Stomach smooth muscle (tissue), 2 donors: Measurements from ENCODE around the gene ACOT8.
"Not testable (repeated sequence)": the region's sequence is repeated elsewhere in the genome, so short reads cannot be mapped to it uniquely, and the experiment has no call there.

Experiments
- H3K27ac ChIP-seq: one replicate; pipeline ENCODE4 v1.7.0; 2013; ENCODE audit warnings: mild to moderate bottlenecking, low read length, inconsistent platforms
- H3K27me3 ChIP-seq, 2 donors: one replicate each; pipeline ENCODE4 v1.7.0; 2013; ENCODE audit warnings: low read length in 2 of 2; ENCODE audit not compliant: insufficient read depth in 2 of 2, control insufficient read depth in 1 of 2
- H3K36me3 ChIP-seq, 2 donors: one replicate each; pipeline ENCODE4 v1.7.0; 2013; ENCODE audit warnings: low read length in 2 of 2; ENCODE audit not compliant: control insufficient read depth in 2 of 2, insufficient read depth in 2 of 2
- H3K4me1 ChIP-seq: one replicate; pipeline ENCODE4 v1.7.0; 2013; ENCODE audit warnings: low read length; ENCODE audit not compliant: control insufficient read depth, insufficient read depth
- H3K4me3 ChIP-seq, 2 donors: one replicate each; pipeline ENCODE4 v1.7.0; 2013; ENCODE audit warnings: low read length in 2 of 2
- H3K9ac ChIP-seq, 2 donors: one replicate each; pipeline ENCODE4 v1.7.0; 2013; ENCODE audit warnings: low read length in 2 of 2, mild to moderate bottlenecking in 1 of 2
- H3K9me3 ChIP-seq, 2 donors: one replicate each; pipeline ENCODE4 v1.7.0; 2013; ENCODE audit warnings: low read length in 2 of 2; ENCODE audit not compliant: control insufficient read depth in 2 of 2
- donor health status: healthy.
- donor health status: Pancreatic carcinoma.

Gene ACOT8

DNA sequence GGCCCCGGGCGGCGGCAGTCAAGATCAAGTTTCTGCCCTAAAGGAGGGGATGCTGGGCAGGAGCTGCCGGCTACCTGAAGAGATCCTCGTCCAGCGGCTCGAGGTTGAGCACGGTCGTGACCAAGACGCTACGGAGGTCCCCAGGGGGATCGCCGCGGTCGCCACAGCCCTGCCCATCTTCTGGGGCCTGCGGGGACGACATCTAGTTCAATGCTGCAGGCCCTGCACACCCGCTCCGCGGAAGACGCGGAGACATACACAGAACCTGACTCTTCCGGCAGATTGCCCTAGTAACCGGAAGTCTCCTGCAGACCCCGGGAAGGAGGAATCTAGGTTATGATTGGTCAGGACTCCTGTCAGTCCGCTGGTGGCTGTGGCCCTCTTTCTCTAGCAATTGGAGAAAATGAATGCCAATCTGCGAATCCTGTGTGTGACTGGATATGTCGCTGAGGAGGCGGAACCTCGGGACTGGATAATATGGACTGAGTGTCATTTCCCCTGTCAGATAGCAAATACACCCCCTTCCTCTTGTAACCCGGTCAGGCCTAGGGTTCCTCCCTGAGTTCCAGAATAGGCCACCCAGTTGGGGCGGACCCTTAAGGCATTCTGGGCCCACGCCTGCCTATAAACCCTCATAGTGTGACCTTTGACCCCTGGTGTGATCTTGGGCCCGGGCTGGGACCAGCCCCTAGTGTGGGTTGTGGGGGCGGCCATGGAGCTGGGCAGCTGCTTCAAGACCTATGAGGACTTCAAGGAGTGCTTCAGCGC lies at the start of gene ACOT8, which contains the start of gene ZSWIM3:
TSS of gene ACOT8 (minus strand) at position 279 of the 768 bp plus-strand sequence. CDS start at position 202, 77 bp downstream.
TSS of gene ZSWIM3 (plus strand) at position 501 of the 768 bp plus-strand sequence. CDS start at position 713, 212 bp downstream.
- Histone ChIP-seq H3K36me3 (peaks cover 0 to 3% of the 10 kb centered on the region in 2 donors), H3K27me3 (no peaks in the 10 kb centered on the region), H3K9ac (peak within 1 kb of the TSS; percentile 84 to 87), H3K27ac (peak within 1 kb of the TSS; percentile 73), H3K4me1 (peaks cover 30% of the 10 kb centered on the region), H3K4me3 (peak within 1 kb of the TSS; percentile 91 to 95), H3K9me3 (no peaks in the 10 kb centered on the region)

DNA sequence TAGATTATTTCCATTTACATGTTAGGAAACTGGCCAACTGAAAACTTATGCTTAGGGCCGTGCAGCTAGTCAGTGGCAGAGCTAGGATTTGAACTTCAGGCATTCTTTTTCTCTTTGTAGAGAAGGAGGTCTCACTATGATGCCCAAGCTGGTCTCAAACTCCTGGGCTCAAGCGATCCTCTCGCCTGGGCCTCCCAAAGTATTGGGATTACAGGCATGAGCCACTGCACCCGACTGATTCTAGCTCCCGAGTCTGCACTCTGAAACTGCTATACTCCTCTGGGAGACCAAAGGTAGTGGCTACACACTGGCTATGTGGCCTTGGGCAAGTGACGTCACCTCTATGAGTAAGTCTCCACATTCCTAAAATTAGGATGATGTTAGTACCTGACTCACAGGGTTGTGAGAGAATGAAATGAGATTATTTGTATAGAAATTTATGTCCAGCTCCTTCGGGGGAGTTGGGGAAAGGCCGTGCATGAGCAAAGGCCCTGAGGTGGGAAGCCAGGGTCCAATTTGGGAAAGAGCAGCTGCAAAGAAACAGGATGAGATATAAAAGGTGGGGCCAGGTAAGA lies 48.4 kb upstream of the ACOT8 start:
- Histone ChIP-seq H3K27me3 (no peaks in the 10 kb centered on the region), H3K4me1 (peaks cover 3% of the 10 kb centered on the region), H3K4me3 (no peak overlapping the region), H3K9me3 (no peaks in the 10 kb centered on the region), H3K27ac (no peak overlapping the region), H3K36me3 (peaks cover 0 to 8% of the 10 kb centered on the region in 2 donors), H3K9ac (no peak overlapping the region)

DNA sequence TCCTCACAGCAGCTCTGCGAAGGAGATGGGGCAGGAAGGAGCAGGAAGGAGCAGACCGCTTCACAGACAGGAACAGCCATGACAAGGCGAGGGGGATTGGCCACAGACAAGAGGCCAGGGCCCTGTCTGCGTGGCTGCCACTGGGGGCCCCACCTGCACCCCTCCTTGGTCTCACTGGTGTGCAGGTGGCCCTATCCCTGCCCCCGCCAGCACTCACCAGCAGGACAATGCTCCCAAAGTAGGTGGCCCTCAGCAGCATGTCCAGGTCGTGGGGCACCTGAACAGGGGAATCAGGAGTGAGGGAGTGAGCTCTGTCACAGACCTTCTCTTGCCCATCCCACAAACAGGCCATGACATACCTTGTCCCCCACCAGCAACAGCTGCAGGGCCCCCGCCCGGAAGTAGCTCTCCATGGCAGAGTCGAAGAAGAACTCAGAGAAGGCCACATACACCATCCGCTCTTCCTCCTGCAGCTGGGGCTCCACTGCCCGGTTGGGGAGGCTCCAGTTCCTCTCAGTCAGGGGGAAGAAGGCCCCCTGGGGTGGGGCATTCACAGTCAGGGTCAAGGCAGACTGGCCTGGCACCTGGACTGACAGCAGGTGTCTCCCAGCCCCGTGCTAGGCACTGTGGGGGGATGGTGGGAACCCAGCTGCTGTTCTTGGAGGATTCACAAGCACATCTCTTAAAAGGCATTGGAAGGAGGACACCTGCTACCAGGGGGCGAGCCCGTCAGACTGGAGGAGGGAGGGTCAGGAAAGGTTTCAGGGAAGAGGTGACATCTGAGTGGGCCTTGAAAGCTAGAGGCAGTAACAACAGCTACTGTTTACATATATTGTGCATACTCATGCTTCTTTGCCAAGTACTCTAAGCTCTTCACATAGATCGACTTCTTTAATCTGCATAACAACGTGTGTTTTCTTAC lies 47.7 kb upstream of the ACOT8 start:
- no peaks in the 10 kb centered on the region for H3K9me3 ChIP-seq
- H3K27me3 ChIP-seq, result no peaks in the 10 kb centered on the region
- H3K4me1 ChIP-seq, result no peaks in the 10 kb centered on the region
- peaks cover 0 to 8% of the 10 kb centered on the region in 2 donors for H3K36me3 ChIP-seq
- H3K27ac ChIP-seq, result no peak overlapping the region
- no peak overlapping the region for H3K9ac ChIP-seq
- no peak overlapping the region for H3K4me3 ChIP-seq

DNA sequence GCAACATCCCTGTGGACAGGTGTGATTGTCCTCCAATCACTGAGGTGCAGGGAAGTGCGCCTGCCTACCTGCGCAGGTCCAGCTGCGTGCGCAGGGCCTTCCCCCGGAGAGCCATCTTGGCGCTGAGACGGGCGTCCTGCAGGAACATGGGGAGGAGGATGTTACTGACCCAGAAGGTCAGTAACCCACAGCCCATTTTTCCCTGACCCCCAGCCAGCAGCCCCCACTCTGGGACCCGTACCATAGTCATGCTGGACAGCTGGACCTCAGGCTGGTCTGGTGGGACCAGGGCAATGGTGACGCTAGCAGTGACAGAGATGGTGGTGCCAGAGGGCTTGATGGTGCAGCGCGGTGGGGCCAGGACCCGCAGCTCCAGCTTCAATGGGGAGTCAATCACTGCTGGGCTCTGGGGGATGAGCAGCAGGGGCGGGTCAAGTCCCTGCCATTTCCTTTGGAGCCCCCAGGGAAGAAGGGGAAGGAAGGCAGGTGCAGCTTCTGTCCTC lies 45.1 kb upstream of the ACOT8 start:
- H3K36me3 ChIP-seq, result peaks cover 6 to 18% of the 10 kb centered on the region in 2 donors
- H3K27ac ChIP-seq, result no peak overlapping the region
- no peak overlapping the region for H3K4me3 ChIP-seq
- H3K27me3 ChIP-seq, result no peaks in the 10 kb centered on the region
- H3K4me1 ChIP-seq, result no peaks in the 10 kb centered on the region
- no peak overlapping the region for H3K9ac ChIP-seq
- H3K9me3 ChIP-seq, result no peaks in the 10 kb centered on the region

DNA sequence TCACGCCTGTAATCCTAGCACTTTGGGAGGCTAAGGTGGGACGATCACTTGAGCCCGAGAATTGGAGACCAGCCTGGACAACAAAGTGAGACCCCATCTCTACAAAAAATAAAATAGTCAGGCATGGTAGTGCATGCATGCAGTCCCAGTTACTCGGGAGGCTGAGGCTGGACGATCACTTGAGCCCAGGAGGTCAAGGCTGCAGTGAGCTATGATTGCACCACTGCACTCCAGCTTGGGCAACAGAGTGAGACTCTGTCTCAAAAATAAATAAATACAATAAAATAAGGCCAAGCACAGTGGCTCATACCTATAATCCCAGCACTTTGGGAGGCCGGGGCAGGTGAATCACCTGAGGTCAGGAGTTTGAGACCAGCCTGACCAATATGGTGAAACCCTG lies 44.1 kb upstream of the ACOT8 start:
- not testable (repeated sequence) for H3K27me3 ChIP-seq, H3K4me1 ChIP-seq, H3K9ac ChIP-seq, H3K27ac ChIP-seq, H3K4me3 ChIP-seq, H3K9me3 ChIP-seq
- H3K36me3 ChIP-seq, result peaks cover 6 to 24% of the 10 kb centered on the region in 2 donors

DNA sequence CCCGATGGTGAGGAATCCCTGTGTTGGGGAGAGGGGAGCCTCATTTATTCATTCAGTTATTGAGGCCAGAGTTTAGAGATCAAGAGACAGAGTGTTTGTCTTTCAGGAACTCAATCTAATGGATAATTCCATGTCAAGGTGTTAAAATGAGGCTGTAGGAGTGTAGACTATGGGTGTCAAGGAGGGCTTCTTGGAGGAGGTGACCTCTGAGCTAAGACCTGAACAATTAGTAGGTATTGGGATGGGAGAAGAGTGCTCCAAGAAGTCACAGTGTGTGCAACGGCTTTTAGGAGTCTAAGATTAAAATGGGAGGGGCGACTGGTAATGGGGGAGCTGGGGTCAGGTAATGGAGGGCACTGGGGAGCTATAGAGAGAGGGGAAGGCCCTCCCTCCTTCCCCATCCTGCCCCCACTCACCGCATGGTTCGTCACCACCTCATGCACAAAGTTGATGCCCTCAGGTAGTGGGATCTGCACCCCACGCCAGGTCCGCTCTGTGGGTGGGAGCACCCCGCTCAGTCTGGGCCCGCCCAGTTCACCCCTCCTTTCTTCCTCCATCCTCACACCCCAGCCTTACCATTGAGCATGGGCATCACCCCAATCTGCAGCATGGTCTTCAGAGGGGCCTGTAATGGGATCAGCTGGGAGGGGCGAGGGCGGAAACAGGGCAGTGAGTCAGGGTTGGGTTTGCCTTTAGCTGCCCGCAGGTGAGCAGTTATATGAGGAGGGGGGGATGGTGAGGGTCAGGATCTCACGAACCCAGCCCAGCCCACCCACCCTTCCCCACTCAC lies 42.0 kb upstream of the ACOT8 start:
- H3K4me1 ChIP-seq, result no peaks in the 10 kb centered on the region
- no peaks in the 10 kb centered on the region for H3K27me3 ChIP-seq
- no peak overlapping the region for H3K4me3 ChIP-seq
- H3K9me3 ChIP-seq, result no peaks in the 10 kb centered on the region
- H3K27ac ChIP-seq, result no peak overlapping the region
- H3K9ac ChIP-seq, result no peak overlapping the region
- peaks cover 15 to 27% of the 10 kb centered on the region in 2 donors for H3K36me3 ChIP-seq

DNA sequence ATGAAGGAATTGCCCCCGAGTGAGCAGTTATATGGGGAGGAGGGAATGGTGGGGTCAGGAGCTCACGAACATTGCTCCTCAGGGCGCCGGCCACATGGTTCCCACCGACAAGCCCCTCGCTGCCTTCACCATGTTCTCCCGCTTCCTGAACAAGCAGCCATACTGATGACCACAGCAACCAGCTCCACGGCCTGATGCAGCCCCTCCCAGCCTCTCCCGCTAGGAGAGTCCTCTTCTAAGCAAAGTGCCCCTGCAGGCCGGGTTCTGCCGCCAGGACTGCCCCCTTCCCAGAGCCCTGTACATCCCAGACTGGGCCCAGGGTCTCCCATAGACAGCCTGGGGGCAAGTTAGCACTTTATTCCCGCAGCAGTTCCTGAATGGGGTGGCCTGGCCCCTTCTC lies 41.1 kb upstream of the ACOT8 start:
- peaks cover 22 to 33% of the 10 kb centered on the region in 2 donors for H3K36me3 ChIP-seq
- no peak overlapping the region for H3K27ac ChIP-seq
- no peaks in the 10 kb centered on the region for H3K27me3 ChIP-seq
- no peaks in the 10 kb centered on the region for H3K9me3 ChIP-seq
- H3K9ac ChIP-seq, result no peak overlapping the region
- H3K4me1 ChIP-seq, result no peaks in the 10 kb centered on the region
- H3K4me3 ChIP-seq, result no peak overlapping the region

DNA sequence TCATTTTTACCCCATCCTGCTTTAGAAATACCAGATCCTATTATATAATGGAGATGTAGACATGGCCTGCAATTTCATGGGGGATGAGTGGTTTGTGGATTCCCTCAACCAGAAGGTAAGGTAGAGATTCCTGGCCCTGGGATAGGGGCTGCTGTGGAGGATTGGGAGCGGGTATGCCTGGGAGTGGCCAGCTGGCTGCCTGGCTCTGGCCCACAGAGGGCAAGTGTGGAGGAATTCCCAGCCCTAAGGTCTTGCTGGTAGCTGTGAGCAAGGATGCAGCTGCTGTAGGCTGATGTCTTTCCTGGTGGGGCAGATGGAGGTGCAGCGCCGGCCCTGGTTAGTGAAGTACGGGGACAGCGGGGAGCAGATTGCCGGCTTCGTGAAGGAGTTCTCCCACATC lies 40.5 kb upstream of the ACOT8 start:
- Histone ChIP-seq H3K9ac (no peak overlapping the region), H3K4me1 (peaks cover 2% of the 10 kb centered on the region), H3K4me3 (no peak overlapping the region), H3K27ac (no peak overlapping the region), H3K9me3 (no peaks in the 10 kb centered on the region), H3K27me3 (no peaks in the 10 kb centered on the region), H3K36me3 (peaks cover 28 to 35% of the 10 kb centered on the region in 2 donors)

DNA sequence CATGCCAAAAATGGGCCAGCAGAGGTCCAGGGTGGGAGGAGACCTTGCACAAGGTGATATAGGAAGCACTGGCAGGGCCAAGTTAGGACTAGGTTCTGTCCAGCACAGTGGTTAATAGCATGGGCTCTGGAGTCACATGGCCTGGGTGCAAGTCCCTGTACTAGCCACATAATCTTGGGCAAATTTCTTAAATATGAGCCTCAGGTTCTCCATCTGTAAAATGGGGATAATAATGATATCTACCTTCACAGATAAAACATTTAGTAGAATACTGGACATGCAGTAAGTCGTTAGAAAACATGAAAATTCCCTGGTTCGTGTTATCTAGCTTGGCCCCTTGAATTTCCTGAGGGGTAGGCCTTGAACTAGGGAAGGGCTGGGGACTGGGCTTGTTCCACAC lies 40.1 kb upstream of the ACOT8 start:
- Histone ChIP-seq H3K9me3 (no peaks in the 10 kb centered on the region), H3K4me1 (peaks cover 4% of the 10 kb centered on the region), H3K27me3 (no peaks in the 10 kb centered on the region), H3K27ac (no peak overlapping the region), H3K4me3 (no peak overlapping the region), H3K36me3 (peaks cover 28 to 35% of the 10 kb centered on the region in 2 donors), H3K9ac (no peak overlapping the region)
